Stomach (tissue), 4 donors: ENCODE measurements around the gene SIGLEC14.

ENCODE experiments used
- EP300 ChIP-seq: sonication (generic); formaldehyde crosslinking; IDR thresholded peaks from one replicate; pipeline ENCODE4 v1.6.1; 2017; ENCODE audit warnings: antibody characterized with exemption
- POLR2A ChIP-seq, 4 donors: fragments of 450-650 bp; IDR thresholded peaks; one replicate each; pipeline ENCODE4 v1.6.1; 2016; ENCODE audit warnings: antibody characterized with exemption in 4 of 4, control low read depth in 2 of 4, mild to moderate bottlenecking in 1 of 4, moderate library complexity in 1 of 4
- POLR2AphosphoS5 ChIP-seq, 3 donors: sonication (generic); formaldehyde crosslinking; IDR thresholded peaks; one replicate each; pipeline ENCODE4 v1.6.1; 2016; ENCODE audit warnings: antibody characterized with exemption in 3 of 3
- TF ChIP-seq, protein P1 (sequence below), 7 experiments: fragments of 450-650 bp in 4 of 7; fragments of 200-600 bp in 3 of 7; sonication (generic) in 3 of 7; IDR thresholded peaks; one replicate each; pipeline ENCODE4 v1.5.1; 2016 to 2019; ENCODE audit warnings: antibody characterized with exemption in 7 of 7, control low read depth in 2 of 7, mild to moderate bottlenecking in 1 of 7

DNA sequence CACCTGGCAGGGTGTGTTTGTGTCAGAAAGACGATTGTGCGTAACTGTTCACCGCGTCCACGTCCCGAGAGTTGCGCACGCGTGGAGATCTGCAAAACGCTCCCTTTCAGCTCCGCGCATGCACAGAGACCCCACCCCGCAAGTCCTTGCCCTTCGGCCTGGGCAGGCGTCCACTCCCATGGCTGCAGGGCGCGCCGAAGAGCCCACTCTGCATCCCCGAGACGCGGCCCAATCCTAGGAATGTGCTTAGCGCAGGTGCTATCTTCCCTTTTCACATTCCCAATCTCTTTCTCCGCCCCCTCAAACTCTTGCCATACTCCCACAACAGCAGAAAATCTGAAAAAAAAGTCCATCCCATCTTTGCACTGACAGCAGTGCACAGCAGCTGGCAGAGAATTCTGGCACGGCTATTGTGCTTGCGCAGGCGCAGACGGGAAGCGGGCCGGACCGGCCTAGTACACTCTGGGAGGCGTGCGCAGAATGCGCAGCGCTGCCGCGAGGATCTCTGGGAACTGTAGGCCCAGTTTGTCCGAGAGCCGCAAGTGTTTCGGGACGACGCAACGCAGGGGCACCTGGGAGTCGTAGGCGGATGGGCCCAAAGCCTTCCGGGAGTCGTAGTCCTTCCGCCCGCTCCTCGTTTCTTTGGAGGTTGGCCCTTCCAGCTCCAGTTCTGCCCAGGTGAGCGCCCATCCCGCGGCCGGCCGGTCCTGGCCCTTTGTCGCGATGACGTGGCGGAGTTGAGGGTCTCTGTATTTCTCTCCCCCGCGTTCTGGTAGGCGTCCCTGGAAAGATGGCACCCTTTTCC is 52.5 kb downstream of the SIGLEC14 start:
- TF ChIP-seq, protein P1, sequence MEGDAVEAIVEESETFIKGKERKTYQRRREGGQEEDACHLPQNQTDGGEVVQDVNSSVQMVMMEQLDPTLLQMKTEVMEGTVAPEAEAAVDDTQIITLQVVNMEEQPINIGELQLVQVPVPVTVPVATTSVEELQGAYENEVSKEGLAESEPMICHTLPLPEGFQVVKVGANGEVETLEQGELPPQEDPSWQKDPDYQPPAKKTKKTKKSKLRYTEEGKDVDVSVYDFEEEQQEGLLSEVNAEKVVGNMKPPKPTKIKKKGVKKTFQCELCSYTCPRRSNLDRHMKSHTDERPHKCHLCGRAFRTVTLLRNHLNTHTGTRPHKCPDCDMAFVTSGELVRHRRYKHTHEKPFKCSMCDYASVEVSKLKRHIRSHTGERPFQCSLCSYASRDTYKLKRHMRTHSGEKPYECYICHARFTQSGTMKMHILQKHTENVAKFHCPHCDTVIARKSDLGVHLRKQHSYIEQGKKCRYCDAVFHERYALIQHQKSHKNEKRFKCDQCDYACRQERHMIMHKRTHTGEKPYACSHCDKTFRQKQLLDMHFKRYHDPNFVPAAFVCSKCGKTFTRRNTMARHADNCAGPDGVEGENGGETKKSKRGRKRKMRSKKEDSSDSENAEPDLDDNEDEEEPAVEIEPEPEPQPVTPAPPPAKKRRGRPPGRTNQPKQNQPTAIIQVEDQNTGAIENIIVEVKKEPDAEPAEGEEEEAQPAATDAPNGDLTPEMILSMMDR (IDR thresholded peaks at IDR 0.05), result no peak
- TF ChIP-seq EP300, result no peak
- no peak for TF ChIP-seq POLR2A (IDR thresholded peaks at IDR 0.05)
- peak; percentile 56 to 95 (median 95) for TF ChIP-seq POLR2AphosphoS5 (IDR thresholded peaks at IDR 0.05)
